Measurements from ENCODE around the gene MYCN.

- no peak for TF ChIP-seq CTCF (IDR thresholded peaks at IDR 0.05)
- no peak for TF ChIP-seq POLR2A (IDR thresholded peaks at IDR 0.05)
These were observed 14.5 kb upstream of the MYCN start for GRCh38 chr2:15925819-15926218.

All from esophagus squamous epithelium (tissue), 4 donors.